ENCODE data around the gene TSKS.

TSKS gene

GRCh38 chr19:49795615-49796014, 32.5 kb upstream of the TSKS start:
- in situ Hi-C loops (cut with MboI; ENCODE audit: low sequenced_read_pairs) = no loop called here

GRCh38 chr19:49793561-49793840, 30.4 kb upstream of the TSKS start:
- in situ Hi-C loops (cut with MboI; ENCODE audit: low sequenced_read_pairs) = no loop called here

- in situ Hi-C loops (cut with MboI; ENCODE audit: low sequenced_read_pairs) = no loop called here
Measured at GRCh38 chr19:49792829-49793560, 29.9 kb upstream of the TSKS start.

DNA sequence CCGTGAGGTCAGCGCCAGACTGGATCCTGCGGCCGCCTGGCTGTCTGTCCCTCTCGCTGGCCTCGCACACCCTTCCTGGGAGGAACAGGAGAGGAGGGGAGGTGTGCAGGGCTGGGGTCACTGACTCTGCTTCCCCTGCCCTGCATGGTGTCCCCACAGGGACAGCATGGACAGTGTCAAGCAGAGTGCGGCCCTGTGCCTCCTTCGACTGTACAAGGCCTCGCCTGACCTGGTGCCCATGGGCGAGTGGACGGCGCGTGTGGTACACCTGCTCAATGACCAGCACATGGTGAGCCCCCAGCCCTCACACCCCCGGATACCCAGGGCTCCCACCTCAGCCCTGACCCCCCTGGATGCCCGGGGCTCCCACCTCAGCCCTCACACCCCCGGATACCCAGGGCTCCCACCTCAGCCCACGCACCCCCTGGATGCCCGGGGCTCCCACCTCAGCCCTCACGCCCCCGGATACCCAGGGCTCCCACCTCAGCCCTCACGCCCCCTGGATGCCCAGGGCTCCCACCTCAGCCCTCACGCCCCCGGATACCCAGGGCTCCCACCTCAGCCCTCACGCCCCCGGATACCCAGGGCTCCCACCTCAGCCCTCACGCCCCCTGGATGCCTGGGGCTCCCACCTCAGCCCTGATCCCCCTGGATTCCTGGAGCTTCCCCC, 28.8 kb upstream of the TSKS start:
- in situ Hi-C loops (cut with MboI; ENCODE audit: low sequenced_read_pairs) = no loop called here

DNA sequence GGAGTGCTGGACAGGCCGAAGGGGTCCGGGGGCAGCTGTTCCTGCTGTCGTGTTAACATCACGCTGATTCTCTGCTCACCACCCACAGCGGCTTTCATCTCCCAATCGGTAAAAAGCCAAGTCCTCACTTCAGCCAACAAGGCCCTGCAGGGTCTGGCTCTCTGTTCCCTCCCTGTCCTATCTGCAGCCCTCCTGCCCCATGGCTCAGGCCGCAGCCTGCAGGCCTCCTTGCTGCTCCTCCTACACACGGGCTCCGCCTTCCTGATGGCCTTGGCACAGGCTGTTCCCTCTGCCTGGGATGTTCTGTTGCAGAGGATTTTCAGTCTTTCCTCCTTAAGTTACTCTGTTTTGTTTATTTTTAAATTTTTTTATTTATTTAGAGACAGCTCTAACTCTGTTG, 27.8 kb upstream of the TSKS start:
- in situ Hi-C loops (cut with MboI; ENCODE audit: low sequenced_read_pairs) = no loop called here

DNA sequence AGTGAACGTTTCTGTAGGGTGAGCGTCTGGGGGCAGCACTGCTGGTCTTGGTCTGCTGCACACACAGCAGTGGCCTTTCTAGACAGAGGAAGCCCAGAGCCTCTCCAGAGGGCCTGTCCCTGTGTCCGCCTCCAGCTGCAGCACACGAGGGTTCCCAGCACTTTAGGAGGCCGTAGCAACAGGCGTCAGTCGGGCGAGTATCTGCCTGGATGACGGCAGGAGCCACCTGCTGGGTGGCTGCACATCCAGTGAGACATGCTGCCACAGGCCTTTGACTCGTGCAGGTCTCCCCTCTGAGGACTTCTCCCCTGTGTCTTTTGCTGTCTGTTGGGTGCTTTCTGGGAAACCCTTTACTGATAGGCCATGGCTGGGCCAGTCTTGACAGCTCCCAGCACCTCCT, 25.8 kb upstream of the TSKS start:
- in situ Hi-C loops (cut with MboI; ENCODE audit: low sequenced_read_pairs) = no loop called here

DNA sequence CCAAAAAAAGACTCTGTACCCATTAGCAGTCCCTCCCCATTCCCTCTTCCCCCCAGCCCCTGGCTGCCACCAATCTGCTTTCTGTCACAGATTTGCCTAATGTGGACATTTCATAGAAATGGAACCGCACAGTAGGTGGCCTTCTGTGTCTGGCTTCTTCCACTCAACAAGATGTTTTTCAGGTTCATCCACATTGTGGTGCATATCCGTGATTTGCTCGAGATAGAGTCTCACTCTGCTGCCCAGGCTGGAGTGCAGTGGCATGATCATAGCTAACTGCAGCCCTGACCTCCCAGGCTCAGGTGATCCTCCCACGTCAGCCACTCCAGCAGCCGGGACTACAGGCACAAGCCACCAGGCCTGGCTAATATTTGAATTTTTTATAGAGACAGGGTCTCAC, 24.6 kb upstream of the TSKS start:
- in situ Hi-C loops (cut with MboI; ENCODE audit: low sequenced_read_pairs) = no loop called here

GRCh38 chr19:49786376-49786820, 23.3 kb upstream of the TSKS start:
- in situ Hi-C loops (cut with MboI; ENCODE audit: low sequenced_read_pairs) = no loop called here

DNA sequence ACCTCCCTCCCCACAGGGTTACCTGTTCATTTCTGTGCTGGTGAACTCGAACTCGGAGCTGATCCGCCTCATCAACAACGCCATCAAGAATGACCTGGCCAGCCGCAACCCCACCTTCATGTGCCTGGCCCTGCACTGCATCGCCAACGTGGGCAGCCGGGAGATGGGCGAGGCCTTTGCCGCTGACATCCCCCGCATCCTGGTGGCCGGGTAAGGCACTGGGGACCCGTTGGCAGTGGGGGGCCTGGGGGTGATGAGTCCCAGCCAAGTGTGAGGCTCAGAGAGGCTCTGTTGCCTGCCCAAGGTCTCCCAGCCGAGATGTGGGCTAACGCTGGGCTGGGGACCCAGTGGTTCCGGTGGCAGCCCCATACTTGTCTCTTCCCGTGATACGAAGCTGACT, 19.4 kb upstream of the TSKS start:
- in situ Hi-C loops (cut with MboI; ENCODE audit: low sequenced_read_pairs) = no loop called here

DNA sequence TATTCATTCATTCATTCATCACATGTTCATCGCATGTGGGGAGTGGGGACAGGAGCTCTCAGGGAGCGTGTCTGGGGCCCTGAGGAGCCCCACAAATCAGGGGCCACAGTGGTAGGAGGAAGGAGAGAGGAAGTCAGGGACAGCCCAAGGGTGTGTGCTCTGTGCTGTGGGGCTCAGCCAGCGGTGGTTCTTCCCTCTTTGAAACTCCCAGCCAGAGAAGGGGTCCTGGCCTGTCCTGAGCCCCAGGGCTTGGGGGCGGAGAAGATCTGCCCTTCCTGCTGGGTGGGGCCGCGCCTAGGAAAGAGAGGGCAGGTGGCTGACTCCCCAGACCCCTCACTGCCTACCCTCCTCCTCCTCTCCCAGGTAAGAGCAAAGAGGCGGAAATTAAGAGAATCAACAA, 18.3 kb upstream of the TSKS start:
- in situ Hi-C loops (cut with MboI; ENCODE audit: low sequenced_read_pairs) = no loop called here

DNA sequence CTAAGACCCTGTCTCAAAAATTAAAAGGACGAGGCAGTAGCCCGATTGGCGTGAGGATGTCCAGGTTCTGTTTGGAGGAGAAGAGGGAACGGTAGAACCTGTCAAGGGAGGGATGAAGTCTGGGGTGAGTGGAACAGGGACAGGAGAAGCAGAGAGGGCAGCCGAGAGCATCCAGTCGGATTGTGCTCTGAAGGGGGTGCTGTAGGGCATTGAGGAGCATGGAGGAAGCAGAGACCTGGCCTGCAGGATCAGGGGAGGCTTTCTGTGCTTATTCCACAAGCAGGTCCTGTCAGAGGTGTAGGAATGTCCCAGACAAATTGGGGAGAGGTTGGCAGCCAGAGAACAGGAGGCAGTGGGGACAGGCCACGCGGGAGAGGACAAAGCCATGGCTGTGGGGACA, 17.8 kb upstream of the TSKS start:
- in situ Hi-C loops (cut with MboI; ENCODE audit: low sequenced_read_pairs) = no loop called here

GRCh38 chr19:49779731-49780555, 16.8 kb upstream of the TSKS start:
- in situ Hi-C loops (cut with MboI; ENCODE audit: low sequenced_read_pairs) = no loop called here

- in situ Hi-C loops (cut with MboI; ENCODE audit: low sequenced_read_pairs) = no loop called here
Measured at GRCh38 chr19:49776371-49776764, 13.3 kb upstream of the TSKS start.

DNA sequence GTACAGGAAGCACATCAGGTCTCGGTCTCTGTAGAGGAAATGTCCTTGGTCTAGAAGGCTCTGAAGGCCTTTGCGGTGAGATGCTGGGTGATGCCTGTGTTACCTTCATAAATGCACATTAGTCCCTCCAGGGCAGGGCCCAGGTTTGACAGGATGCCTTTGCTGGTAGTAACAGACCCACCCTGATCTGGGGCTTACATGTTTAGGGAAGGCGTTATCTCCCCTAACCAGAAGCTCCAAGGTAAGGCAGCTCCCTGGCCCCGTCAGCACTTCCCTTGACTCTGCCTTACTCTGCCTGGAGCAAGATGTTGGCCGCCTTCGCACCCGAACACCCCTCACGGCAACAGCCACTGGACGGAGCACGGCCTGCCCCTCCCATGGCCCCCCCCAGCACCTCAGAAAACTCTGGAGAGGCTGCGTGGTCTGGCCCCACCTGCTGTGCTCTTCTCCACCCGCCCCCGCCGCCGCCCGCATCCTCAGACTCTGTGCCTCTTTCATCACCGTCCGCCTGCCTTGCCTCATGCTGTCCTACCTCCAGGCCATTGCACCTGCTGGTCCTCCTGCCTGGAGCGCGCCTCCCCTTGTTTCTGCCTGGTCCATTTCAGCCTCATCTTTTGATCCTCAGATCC, 12.8 kb upstream of the TSKS start:
- in situ Hi-C loops (cut with MboI; ENCODE audit: low sequenced_read_pairs) = no loop called here

DNA sequence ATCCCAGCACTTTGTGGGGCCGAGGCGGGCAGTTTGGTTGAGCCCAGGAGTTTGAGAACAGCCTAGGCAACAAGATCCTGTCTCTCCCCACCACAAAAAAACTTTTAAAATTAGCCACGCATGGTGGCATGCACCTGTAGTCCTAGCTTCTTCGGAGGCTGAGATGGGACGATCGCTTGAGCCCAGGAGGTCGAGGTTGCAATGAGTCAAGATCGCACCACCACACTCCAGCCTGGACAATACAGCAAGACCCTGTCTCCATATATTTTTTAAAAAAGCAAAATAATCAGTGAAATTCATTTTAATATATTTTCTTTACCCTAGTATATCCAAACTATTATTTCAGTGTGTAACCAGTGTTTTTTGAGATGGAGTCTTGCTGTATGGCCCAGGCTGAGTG, 11.9 kb upstream of the TSKS start:
- in situ Hi-C loops (cut with MboI; ENCODE audit: low sequenced_read_pairs) = no loop called here

GRCh38 chr19:49773663-49774350, 10.7 kb upstream of the TSKS start:
- in situ Hi-C loops (cut with MboI; ENCODE audit: low sequenced_read_pairs) = no loop called here

- in situ Hi-C loops (cut with MboI; ENCODE audit: low sequenced_read_pairs) = no loop called here
Measured at GRCh38 chr19:49772850-49773432, 9.8 kb upstream of the TSKS start.

DNA sequence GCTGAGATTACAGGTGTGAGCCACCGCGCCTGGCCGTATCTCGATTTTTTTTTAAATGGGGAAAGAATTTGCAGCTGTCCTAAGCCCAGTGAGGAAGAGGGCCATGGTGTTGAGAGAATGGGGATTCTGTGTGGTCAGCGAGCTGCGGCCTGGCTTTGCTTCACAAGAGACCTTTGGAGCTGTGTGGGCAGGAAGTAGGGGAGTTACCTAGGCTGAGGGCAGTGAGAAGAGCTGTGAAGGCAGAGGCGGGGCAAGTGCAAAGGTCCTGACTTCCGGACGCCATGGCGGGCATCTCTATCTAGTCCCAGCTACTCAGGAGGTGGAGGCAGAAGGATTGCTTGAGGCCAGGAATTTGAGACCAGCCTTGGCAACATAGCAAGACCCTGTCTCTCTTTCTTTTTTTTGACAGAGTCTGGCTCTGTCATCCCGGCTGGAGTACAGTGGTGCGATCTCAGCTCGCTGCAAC, 8.6 kb upstream of the TSKS start:
- in situ Hi-C loops (cut with MboI; ENCODE audit: low sequenced_read_pairs) = no loop called here

DNA sequence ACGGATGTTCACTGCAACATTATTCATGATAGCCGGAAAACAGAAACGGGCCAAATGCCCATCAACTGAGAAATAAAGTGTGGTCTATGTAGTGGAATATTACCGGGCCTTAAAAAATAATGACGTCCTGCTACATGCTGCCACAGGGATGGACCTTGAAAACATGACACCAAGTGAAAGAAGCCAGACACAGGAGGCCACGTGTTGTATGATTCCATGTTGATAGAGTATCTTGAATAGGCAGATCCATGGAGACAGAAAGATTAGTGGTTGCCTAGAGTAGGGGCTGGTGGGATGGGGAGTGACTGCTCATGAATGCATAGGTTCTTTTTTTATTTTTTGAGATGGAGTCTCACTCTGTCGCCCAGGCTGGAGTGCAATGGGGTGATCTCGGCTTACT, 7.4 kb upstream of the TSKS start:
- in situ Hi-C loops (cut with MboI; ENCODE audit: low sequenced_read_pairs) = no loop called here

GRCh38 chr19:49767967-49768581, 5.0 kb upstream of the TSKS start:
- in situ Hi-C loops (cut with MboI; ENCODE audit: low sequenced_read_pairs) = no loop called here

Data from HL-60/S4 treated with phorbol 12-myristate 13-acetate at 8.2 ng/mL for 4 days and 3 days (cell line).